IMR-90 (cell line): ENCODE results near the gene MROH8. TPM values are rescaled to one million over a fixed set of nuclear protein-coding genes. Genes with fewer than 3 reads are reported as not detected.
A peak's percentile ranks its signal among the peaks of the same experiment; 100 is the strongest.

Experiments
- ATAC-seq: fragments of 200-7000 bp; cut with Tn5 transposase; 2 replicates; pipeline ENCODE4 v1.9.1; 2020; ENCODE audit warnings: low read depth, mild to moderate bottlenecking, moderate library complexity
- BruUV-seq: library from RNA; stranded (reverse); fragments of 400-500 nt; replicated peaks from 2 replicates; lab custom pipeline; 2021; lab: Mats Ljungman, UMichigan
- CTCF ChIA-PET: fragments of 300-600 bp; formaldehyde crosslinking; extraction: SDS; loops from one replicate; lab custom pipeline; 2021; ENCODE audit warnings: antibody characterized with exemption; lab: Yijun Ruan, JAX
- POLR2A ChIA-PET: fragments of 300-600 bp; sonication (Branson Sonifier 250); formaldehyde crosslinking; loops from one replicate; lab custom pipeline; 2022; ENCODE audit warnings: antibody characterized with exemption; ENCODE audit not compliant: unreplicated experiment; lab: Charles Lee
- DNase-seq: peaks from one replicate; pipeline ENCODE4 v3.0.0; 2013
- H2AFZ ChIP-seq: replicated peaks from 2 replicates; pipeline ENCODE3; 2013; ENCODE audit warnings: low read length, mild to moderate bottlenecking; ENCODE audit not compliant: poor library complexity
- H2AK5ac ChIP-seq: 2 replicates; pipeline ENCODE4 v1.6.1; 2013; ENCODE audit warnings: low read depth, low read length, inconsistent platforms
- H2AK9ac ChIP-seq: replicated peaks from 2 replicates; pipeline ENCODE3; 2013; ENCODE audit warnings: mild to moderate bottlenecking, low read depth, low read length, moderate library complexity; ENCODE audit not compliant: poor library complexity
- H2BK120ac ChIP-seq: 2 replicates; pipeline ENCODE4 v1.6.1; 2013; ENCODE audit warnings: low read depth, low read length, inconsistent platforms
- H2BK15ac ChIP-seq: 3 replicates; pipeline ENCODE4 v1.6.1; 2013; ENCODE audit warnings: low read depth, low read length, inconsistent platforms
- H2BK20ac ChIP-seq: 2 replicates; pipeline ENCODE4 v1.6.1; 2013; ENCODE audit warnings: low read depth, mild to moderate bottlenecking, inconsistent platforms, low read length, moderate library complexity
- H2BK5ac ChIP-seq: 2 replicates; pipeline ENCODE4 v1.6.1; 2013; ENCODE audit warnings: mild to moderate bottlenecking, low read depth, low read length, inconsistent platforms; ENCODE audit not compliant: poor library complexity, severe bottlenecking
- H3K14ac ChIP-seq: replicated peaks from 2 replicates; pipeline ENCODE4 v1.6.1; 2013; ENCODE audit warnings: low read depth, low read length, inconsistent platforms
- H3K18ac ChIP-seq: 2 replicates; pipeline ENCODE4 v1.6.1; 2013; ENCODE audit warnings: low read depth, low read length, control low read depth
- H3K23ac ChIP-seq: 2 replicates; pipeline ENCODE4 v1.6.1; 2013; ENCODE audit warnings: low read depth, low read length, inconsistent platforms
- H3K27ac ChIP-seq: 2 replicates; pipeline ENCODE4 v1.5.1; 2013; ENCODE audit warnings: mild to moderate bottlenecking, control low read depth, low read length; ENCODE audit not compliant: insufficient read depth
- H3K27me3 ChIP-seq: 2 replicates; pipeline ENCODE4 v1.6.1; 2013; ENCODE audit warnings: low read length; ENCODE audit not compliant: control insufficient read depth, insufficient read depth
- H3K36me3 ChIP-seq: 2 replicates; pipeline ENCODE4 v1.6.1; 2013; ENCODE audit warnings: low read length, mixed read lengths; ENCODE audit not compliant: control insufficient read depth, insufficient read depth
- H3K4ac ChIP-seq: 2 replicates; pipeline ENCODE4 v1.6.1; 2013; ENCODE audit warnings: low read depth, low read length, inconsistent platforms
- H3K4me1 ChIP-seq: 2 replicates; pipeline ENCODE4 v1.6.1; 2013; ENCODE audit warnings: low read length, mixed read lengths; ENCODE audit not compliant: control insufficient read depth, insufficient read depth
- H3K4me2 ChIP-seq: 2 replicates; pipeline ENCODE4 v1.6.1; 2013; ENCODE audit warnings: low read depth, mild to moderate bottlenecking, control low read depth, low read length, moderate library complexity
- H3K4me3 ChIP-seq: 2 replicates; pipeline ENCODE4 v1.5.1; 2013; ENCODE audit warnings: low read depth, mild to moderate bottlenecking, control low read depth, low read length, moderate library complexity; ENCODE audit not compliant: insufficient read depth
- H3K56ac ChIP-seq: 2 replicates; pipeline ENCODE4 v1.6.1; 2013; ENCODE audit warnings: low read length, inconsistent platforms; ENCODE audit not compliant: insufficient read depth; ENCODE audit errors: extremely low read depth
- H3K79me1 ChIP-seq, 2 experiments: 2 replicates each; pipeline ENCODE4 v1.6.1; 2013; ENCODE audit warnings: low read length in 2 of 2, inconsistent platforms in 1 of 2, low read depth in 1 of 2
- H3K9ac ChIP-seq: 2 replicates; pipeline ENCODE4 v1.6.1; 2013; ENCODE audit warnings: low read depth, low read length, control low read depth
- H3K9me1 ChIP-seq: 2 replicates; pipeline ENCODE4 v1.6.1; 2013; ENCODE audit warnings: low read length, inconsistent platforms; ENCODE audit not compliant: insufficient read depth
- H3K9me3 ChIP-seq: 2 replicates; pipeline ENCODE4 v1.6.1; 2013; ENCODE audit warnings: low read length; ENCODE audit not compliant: control insufficient read depth, insufficient read depth
- H4K20me1 ChIP-seq: 2 replicates; pipeline ENCODE4 v1.6.1; 2013; ENCODE audit warnings: low read length, inconsistent platforms; ENCODE audit not compliant: insufficient read depth
- H4K5ac ChIP-seq: 2 replicates; pipeline ENCODE4 v1.6.1; 2013; ENCODE audit warnings: mild to moderate bottlenecking, low read depth, low read length, control low read depth
- H4K8ac ChIP-seq, 2 experiments: 2 replicates each; pipeline ENCODE4 v1.6.1; 2013; ENCODE audit warnings: low read depth in 2 of 2, low read length in 2 of 2, control low read depth in 1 of 2, inconsistent platforms in 1 of 2
- H4K91ac ChIP-seq: 2 replicates; pipeline ENCODE4 v1.6.1; 2013; ENCODE audit warnings: low read depth, low read length, inconsistent platforms; ENCODE audit not compliant: insufficient read depth
- CEBPB ChIP-seq: IDR thresholded peaks from 2 replicates; pipeline ENCODE4 v1.6.1; 2012; ENCODE audit warnings: low read depth, low read length, improper control_type of control experiment
- SMC3 ChIP-seq: fragments of 150-350 bp; IDR thresholded peaks from 2 replicates; pipeline ENCODE4 v1.6.1; 2016; ENCODE audit warnings: low read depth, mild to moderate bottlenecking, antibody characterized with exemption, low read length, moderate library complexity
- USF2 ChIP-seq: fragments of 150-350 bp; IDR thresholded peaks from 2 replicates; pipeline ENCODE4 v1.6.1; 2017; ENCODE audit warnings: mild to moderate bottlenecking, antibody characterized with exemption, low read length, low read depth
- WGBS, 2 experiments: methylation state at CpG; one replicate each; pipeline versions ENCODE4 v1.1.5 to v1.1.7; 2013; ENCODE audit warnings: missing lambda C conversion rate in 2 of 2; ENCODE audit not compliant: insufficient read length in 1 of 2; ENCODE audit errors: extremely low coverage in 2 of 2; 5-methylcytosine and 5-hydroxymethylcytosine counted together
- dilution Hi-C: fragments of 300-500 bp; cut with HindIII; formaldehyde crosslinking; loops from one replicate; pipeline ENCODE4 v1.14.3; 2018; ENCODE audit warnings: low sequenced_read_pairs; ENCODE audit not compliant: unreplicated experiment
- in situ Hi-C: fragments of 300-500 bp; cut with MboI; formaldehyde crosslinking; loops from 3 replicates; pipeline ENCODE4 v1.14.3; 2019; ENCODE audit warnings: low sequenced_read_pairs, inconsistent platforms, mixed read lengths
- intact Hi-C: fragments of 100-400 bp; cut with micrococcal nuclease; formaldehyde crosslinking; loops from 2 replicates; pipeline ENCODE4 v1.10.0; 2022
- polyA plus RNA-seq, 3 experiments: library from polyadenylated mRNA; depleted of rRNA; stranded (reverse); fragments of >200 nt; gene quantifications; 2 replicates each; pipeline ENCODE4 v1.2.3, GENCODE V29; 2012; ENCODE audit warnings: low replicate concordance in 1 of 3
- total RNA-seq: library from RNA; depleted of rRNA; stranded (reverse); fragments of >200 nt; gene quantifications from 2 replicates; pipeline ENCODE4 v1.2.3, GENCODE V29; 2012

Gene MROH8
- total and polyA plus RNA-seq, 2 of the 4 experiments (the other 2 are of a cell fraction): 1.3 to 1.8 TPM

GRCh38 chr20:37144856-37145404, 34.4 kb downstream of the MROH8 start:
- dilution Hi-C loops: no loop called here
- CTCF ChIA-PET: interaction anchor here (0.6 kb wide), 1 partner anchor 159 kb away, joined by 5 read pairs; no protein-coding TSS in a partner anchor
- ATAC-seq: 0 out of 2 replicates have a peak, but pooled peaks have one; percentile 11

More at GRCh38 chr20:37144856-37145404, 34.4 kb downstream of the MROH8 start:
- DNase-seq: peak; percentile 4
- Histone ChIP-seq H3K27me3 (no peaks in the 10 kb centered on the region), H3K4me3 (no peak overlapping the region), H2BK15ac (no peak overlapping the region), H2BK20ac (no peak overlapping the region), H3K4ac (no peak overlapping the region), H3K79me1 (no peaks in the 10 kb centered on the region), H3K4me1 (no peaks in the 10 kb centered on the region), H2AK5ac (no peak overlapping the region), H3K56ac (no peak overlapping the region), H3K27ac (no peak overlapping the region), H3K9ac (no peak overlapping the region), H3K9me1 (no peaks in the 10 kb centered on the region), H3K36me3 (no peaks in the 10 kb centered on the region), H3K9me3 (no peaks in the 10 kb centered on the region), H2AK9ac (no peak overlapping the region), H4K5ac (no peak overlapping the region), H2AFZ (no peak overlapping the region), H4K91ac (no peak overlapping the region), H4K8ac (no peak overlapping the region), H3K14ac (no peak overlapping the region), H2BK120ac (no peak overlapping the region), H3K4me2 (no peak overlapping the region), H2BK5ac (no peak overlapping the region), H3K23ac (no peak overlapping the region), H3K18ac (no peak overlapping the region), H4K20me1 (no peaks in the 10 kb centered on the region)
- intact Hi-C loops: loop anchor here (5.0 kb wide), 1 partner anchor 38 kb away; no protein-coding TSS in a partner anchor
- WGBS, 2 experiments: no CpG with 5 or more reads among the region's 8 CpGs
- no TSS peak for BruUV-seq
- peak; percentile 77 for TF ChIP-seq CEBPB
- TF ChIP-seq SMC3: no peak
- no peak for TF ChIP-seq USF2
- in situ Hi-C loops: no loop called here
- POLR2A ChIA-PET: no interaction called here
